ENCODE data around the gene NPLOC4.

Gene NPLOC4

GRCh38 chr17:81544281-81544974 lies 92.5 kb downstream of the NPLOC4 start:
- no peak overlapping the region for H3K4me3 ChIP-seq (ENCODE audit: low read depth, low read length)
- no peak for DNase-seq (ENCODE audit: low read depth)
- TF ChIP-seq CTCF (IDR thresholded peaks at IDR 0.05; ENCODE audit: control insufficient read depth, extremely low read depth, insufficient read depth), result no peak

GRCh38 chr17:81543756-81544155 lies 93.2 kb downstream of the NPLOC4 start:
- no peak for DNase-seq (ENCODE audit: low read depth)
- TF ChIP-seq CTCF (IDR thresholded peaks at IDR 0.05; ENCODE audit: control insufficient read depth, extremely low read depth, insufficient read depth), result no peak
- H3K4me3 ChIP-seq (ENCODE audit: low read depth, low read length), result no peak overlapping the region

GRCh38 chr17:81543339-81543675 lies 93.6 kb downstream of the NPLOC4 start:
- DNase-seq (ENCODE audit: low read depth), result no peak
- H3K4me3 ChIP-seq (ENCODE audit: low read depth, low read length), result no peak overlapping the region
- TF ChIP-seq CTCF (IDR thresholded peaks at IDR 0.05; ENCODE audit: control insufficient read depth, extremely low read depth, insufficient read depth), result no peak

- no peak overlapping the region for H3K4me3 ChIP-seq (ENCODE audit: low read depth, low read length)
- no peak for DNase-seq (ENCODE audit: low read depth)
Measured at GRCh38 chr17:81542431-81543338, 94.2 kb downstream of the NPLOC4 start.

GRCh38 chr17:81541123-81541522 lies 95.8 kb downstream of the NPLOC4 start:
- no peak for DNase-seq (ENCODE audit: low read depth)
- no peak overlapping the region for H3K4me3 ChIP-seq (ENCODE audit: low read depth, low read length)
- no peak for TF ChIP-seq CTCF (IDR thresholded peaks at IDR 0.05; ENCODE audit: control insufficient read depth, extremely low read depth, insufficient read depth)

More at GRCh38 chr17:81542431-81543338, 94.2 kb downstream of the NPLOC4 start:
- no peak for TF ChIP-seq CTCF (IDR thresholded peaks at IDR 0.05; ENCODE audit: control insufficient read depth, extremely low read depth, insufficient read depth)

- no peak for TF ChIP-seq CTCF (IDR thresholded peaks at IDR 0.05; ENCODE audit: control insufficient read depth, extremely low read depth, insufficient read depth)
- no peak for DNase-seq (ENCODE audit: low read depth)
Measured at GRCh38 chr17:81540676-81541027, 96.3 kb downstream of the NPLOC4 start.

More at GRCh38 chr17:81540676-81541027, 96.3 kb downstream of the NPLOC4 start:
- no peak overlapping the region for H3K4me3 ChIP-seq (ENCODE audit: low read depth, low read length)
